Tibial artery (tissue), 4 donors: ENCODE results near the gene LBHD2.
A peak's percentile ranks its signal among the peaks of the same experiment; 100 is the strongest.

Experiments
- DNase-seq, 2 donors: peaks; one replicate each; pipeline ENCODE4 v3.0.0-alpha.2; 2019
- H3K27ac ChIP-seq, 2 donors: fragments of 200-600 bp; sonication (generic) in 1 of 2; 1 replicate in 1 of 2; 2 replicates in 1 of 2; pipeline ENCODE4 v1.5.1; 2018 to 2019; ENCODE audit warnings: mild to moderate bottlenecking in 1 of 2
- H3K27me3 ChIP-seq, 2 donors: fragments of 200-600 bp; sonication (generic) in 1 of 2; one replicate each; pipeline versions ENCODE4 v1.5.1 to v1.6.0; 2016 to 2019
- H3K36me3 ChIP-seq, 3 donors: fragments of 200-600 bp; sonication (generic) in 2 of 3; one replicate each; pipeline ENCODE4 v1.5.1; 2016 to 2019; ENCODE audit warnings: mild to moderate bottlenecking in 2 of 3
- H3K4me1 ChIP-seq, 4 donors: fragments of 200-600 bp; sonication (generic) in 2 of 4; 1 replicate in 3 of 4; 2 replicates in 1 of 4; pipeline ENCODE4 v1.5.1; 2016 to 2019
- H3K4me3 ChIP-seq, 2 donors: fragments of 200-600 bp; sonication (generic) in 1 of 2; 1 replicate in 1 of 2; 2 replicates in 1 of 2; pipeline ENCODE4 v1.5.1; 2018 to 2019; ENCODE audit warnings: mild to moderate bottlenecking in 2 of 2
- H3K9me3 ChIP-seq, 3 donors: fragments of 200-600 bp; sonication (generic) in 1 of 3; one replicate each; pipeline ENCODE4 v1.5.1; 2016 to 2019
- intact Hi-C: fragments of 100-400 bp; cut with DNase I; formaldehyde crosslinking; loops from one replicate; pipeline ENCODE4 v1.15.0; 2023; ENCODE audit warnings: low total_unique reads
- TF ChIP-seq, protein P1 (sequence below), 2 experiments: fragments of 200-600 bp in 1 of 2; fragments of 450-650 bp in 1 of 2; IDR thresholded peaks; one replicate each; pipeline ENCODE4 v1.5.1; 2017 to 2019; ENCODE audit warnings: antibody characterized with exemption in 2 of 2, mild to moderate bottlenecking in 1 of 2, moderate library complexity in 1 of 2

LBHD2 gene

DNA sequence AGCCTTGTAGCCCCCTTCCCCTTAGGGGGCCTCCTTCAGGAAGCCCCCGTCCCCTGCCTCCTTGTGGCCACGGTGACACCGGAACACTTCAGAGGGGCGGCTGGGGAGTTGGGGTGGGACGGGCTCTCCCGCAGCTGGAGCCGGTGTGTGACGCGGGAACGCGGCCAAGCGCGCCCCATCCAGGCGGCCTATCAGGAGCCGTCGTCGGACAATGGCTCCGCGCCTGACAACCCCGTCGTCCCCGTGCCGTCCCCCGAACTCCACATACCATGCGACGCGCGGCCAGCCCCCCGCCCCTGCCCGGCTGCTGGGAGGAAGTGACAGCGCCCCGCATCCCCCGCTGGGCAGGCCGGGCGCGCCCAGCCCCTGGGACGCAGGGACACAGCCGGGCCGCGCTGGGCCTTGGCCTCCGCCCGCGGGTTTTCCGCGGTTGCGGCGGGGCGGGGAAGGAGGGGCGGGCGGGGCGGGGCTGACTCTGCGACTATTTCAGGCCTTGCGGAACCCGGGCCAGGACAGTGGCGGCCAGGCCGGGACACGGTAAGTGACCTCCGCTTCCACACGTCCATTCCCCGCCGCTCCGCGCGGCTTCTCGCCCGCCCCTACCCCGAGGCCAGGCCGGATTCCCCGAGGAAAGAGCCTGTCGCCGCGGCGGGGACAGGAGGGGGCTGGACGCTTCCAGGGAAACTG, 39.1 kb downstream of the LBHD2 start, which contains the start of gene TNFAIP2:
TSS of gene TNFAIP2 (plus strand) at position 515 of the 687 bp plus-strand sequence. CDS start 2,997 bp downstream, outside the sequence.
- intact Hi-C loops = no loop called here

DNA sequence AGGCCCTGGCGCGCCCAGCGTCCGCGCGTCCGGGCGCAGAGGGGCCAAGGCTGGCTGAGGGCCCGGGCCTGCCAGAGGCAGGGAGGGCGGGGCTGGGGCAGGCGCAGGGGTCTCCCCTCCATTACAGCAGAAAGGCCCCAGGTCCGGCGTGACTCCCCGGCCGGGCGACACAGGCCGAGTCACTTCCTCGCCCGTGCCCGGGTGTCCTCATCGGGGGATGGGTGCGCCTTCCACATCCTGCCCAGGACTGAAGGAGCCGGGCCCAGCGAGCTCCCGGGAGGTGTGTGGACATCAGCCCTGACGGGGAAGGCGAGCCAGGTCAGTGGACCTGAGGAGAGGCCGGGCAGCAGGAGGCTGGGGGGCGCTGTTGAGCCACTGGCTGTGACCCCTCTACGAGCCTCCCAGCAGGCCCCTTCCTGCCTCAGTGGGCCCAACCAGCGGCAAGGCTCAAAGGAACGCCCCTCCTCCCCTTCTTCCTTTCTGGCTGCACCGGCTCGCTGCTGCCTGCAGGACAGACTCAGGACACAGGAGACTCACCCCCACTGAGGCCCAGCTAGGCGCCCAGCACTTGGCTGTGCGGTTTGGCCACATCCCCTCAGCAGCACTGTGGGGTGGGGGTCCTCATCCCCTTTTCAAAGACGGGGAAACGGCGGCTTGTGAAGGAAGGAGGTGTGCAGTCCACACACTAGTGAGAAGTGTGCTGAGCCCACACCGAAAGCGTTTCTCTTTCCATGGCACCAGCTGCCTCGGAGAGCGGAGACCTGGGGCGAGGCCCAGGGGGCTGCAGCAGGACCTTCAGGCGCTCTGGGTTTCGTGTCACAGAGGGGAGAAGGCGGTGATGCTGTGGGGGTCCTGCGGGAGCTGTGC, 39.9 kb downstream of the LBHD2 start:
- TF ChIP-seq, protein P1, sequence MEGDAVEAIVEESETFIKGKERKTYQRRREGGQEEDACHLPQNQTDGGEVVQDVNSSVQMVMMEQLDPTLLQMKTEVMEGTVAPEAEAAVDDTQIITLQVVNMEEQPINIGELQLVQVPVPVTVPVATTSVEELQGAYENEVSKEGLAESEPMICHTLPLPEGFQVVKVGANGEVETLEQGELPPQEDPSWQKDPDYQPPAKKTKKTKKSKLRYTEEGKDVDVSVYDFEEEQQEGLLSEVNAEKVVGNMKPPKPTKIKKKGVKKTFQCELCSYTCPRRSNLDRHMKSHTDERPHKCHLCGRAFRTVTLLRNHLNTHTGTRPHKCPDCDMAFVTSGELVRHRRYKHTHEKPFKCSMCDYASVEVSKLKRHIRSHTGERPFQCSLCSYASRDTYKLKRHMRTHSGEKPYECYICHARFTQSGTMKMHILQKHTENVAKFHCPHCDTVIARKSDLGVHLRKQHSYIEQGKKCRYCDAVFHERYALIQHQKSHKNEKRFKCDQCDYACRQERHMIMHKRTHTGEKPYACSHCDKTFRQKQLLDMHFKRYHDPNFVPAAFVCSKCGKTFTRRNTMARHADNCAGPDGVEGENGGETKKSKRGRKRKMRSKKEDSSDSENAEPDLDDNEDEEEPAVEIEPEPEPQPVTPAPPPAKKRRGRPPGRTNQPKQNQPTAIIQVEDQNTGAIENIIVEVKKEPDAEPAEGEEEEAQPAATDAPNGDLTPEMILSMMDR (IDR thresholded peaks at IDR 0.05) = peak; percentile 8 to 24
- DNase-seq = peak; percentile 72 to 81
- peaks cover 0 to 74% of the 10 kb centered on the region in 2 donors for H3K27me3 ChIP-seq
- peaks cover 0 to 70% (median 42%) of the 10 kb centered on the region in 4 donors for H3K4me1 ChIP-seq
- H3K4me3 ChIP-seq = peak overlapping the region; percentile 51 to 63
- intact Hi-C loops = no loop called here
- H3K36me3 ChIP-seq = no peaks in the 10 kb centered on the region
- peak overlapping the region; percentile 58 to 63 for H3K27ac ChIP-seq
- no peaks in the 10 kb centered on the region for H3K9me3 ChIP-seq

More for the DNA sequence above, 39.1 kb downstream of the LBHD2 start, which contains the start of gene TNFAIP2:
- H3K4me1 ChIP-seq = peaks cover 0 to 70% (median 46%) of the 10 kb centered on the region in 4 donors
- H3K4me3 ChIP-seq = peak within 1 kb of the TSS; percentile 51 to 63
- peaks cover 0 to 66% of the 10 kb centered on the region in 2 donors for H3K27me3 ChIP-seq
- H3K27ac ChIP-seq = peak within 1 kb of the TSS; percentile 58 to 63
- H3K9me3 ChIP-seq = no peaks in the 10 kb centered on the region
- H3K36me3 ChIP-seq = no peaks in the 10 kb centered on the region
- TF ChIP-seq, protein P1 (IDR thresholded peaks at IDR 0.05) = no peak
- peak in 1 of 2 donors; percentile 80 for DNase-seq

- TF ChIP-seq, protein P1 (IDR thresholded peaks at IDR 0.05) = no peak
- Histone ChIP-seq H3K27me3 (peaks cover 0 to 81% of the 10 kb centered on the region in 2 donors), H3K4me1 (peaks cover 0 to 77% (median 41%) of the 10 kb centered on the region in 4 donors), H3K36me3 (no peaks in the 10 kb centered on the region), H3K4me3 (peak overlapping the region; percentile 51 to 63), H3K9me3 (no peaks in the 10 kb centered on the region), H3K27ac (no peak overlapping the region)
- intact Hi-C loops = no loop called here
- DNase-seq = no peak
These were observed 40.5 kb downstream of the LBHD2 start for GRCh38 chr14:103124501-103125001.

GRCh38 chr14:103125098-103126070, 41.4 kb downstream of the LBHD2 start:
- Histone ChIP-seq H3K9me3 (no peaks in the 10 kb centered on the region), H3K4me3 (no peak overlapping the region), H3K27me3 (peaks cover 0 to 89% of the 10 kb centered on the region in 2 donors), H3K4me1 (peaks cover 0 to 84% (median 41%) of the 10 kb centered on the region in 4 donors), H3K27ac (no peak overlapping the region), H3K36me3 (peaks cover 0 to 3% (median 0%) of the 10 kb centered on the region in 3 donors)
- TF ChIP-seq, protein P1 (IDR thresholded peaks at IDR 0.05) = no peak
- intact Hi-C loops = no loop called here
- DNase-seq = no peak
